Measurements from ENCODE around the gene DBX1.
A peak's percentile ranks its signal among the peaks of the same experiment; 100 is the strongest.
"Not testable (repeated sequence)": the region's sequence is repeated elsewhere in the genome, so short reads cannot be mapped to it uniquely, and the experiment has no call there.

Gene DBX1

DNA sequence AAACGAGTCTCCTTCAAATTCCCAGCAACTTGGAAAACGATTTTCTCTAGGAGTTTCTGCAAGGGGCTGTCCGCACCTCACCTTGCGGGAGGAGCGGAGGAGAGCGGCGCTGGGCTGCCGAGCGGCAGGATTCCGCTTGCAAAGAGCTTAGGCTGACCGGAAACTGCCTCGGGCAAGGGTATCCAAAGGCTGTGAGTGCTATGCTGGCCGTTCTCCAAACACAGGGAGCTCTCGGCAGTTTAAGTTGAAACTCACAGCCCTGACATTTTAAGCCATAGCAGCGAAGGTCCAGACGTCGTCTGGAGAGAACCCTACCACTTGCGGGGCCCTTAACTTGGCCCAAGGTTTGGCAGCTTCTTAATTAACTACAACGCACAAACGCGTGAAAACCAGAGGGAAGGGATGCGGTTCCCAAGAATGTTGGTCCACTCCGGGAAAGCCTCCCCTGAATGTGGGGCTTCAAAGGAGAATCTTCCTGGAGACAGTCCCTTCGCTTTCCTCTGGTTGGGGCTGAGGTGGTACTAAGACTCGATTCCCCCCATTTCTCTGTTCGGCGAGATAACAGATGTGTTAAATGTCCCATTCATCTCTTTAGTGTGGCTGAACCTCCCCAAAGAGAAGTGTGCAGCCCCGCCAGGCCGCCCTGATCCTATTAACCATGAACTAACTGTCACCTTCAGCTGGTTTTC is 1.1 kb upstream of the DBX1 start:
- no peak for DNase-seq

DNA sequence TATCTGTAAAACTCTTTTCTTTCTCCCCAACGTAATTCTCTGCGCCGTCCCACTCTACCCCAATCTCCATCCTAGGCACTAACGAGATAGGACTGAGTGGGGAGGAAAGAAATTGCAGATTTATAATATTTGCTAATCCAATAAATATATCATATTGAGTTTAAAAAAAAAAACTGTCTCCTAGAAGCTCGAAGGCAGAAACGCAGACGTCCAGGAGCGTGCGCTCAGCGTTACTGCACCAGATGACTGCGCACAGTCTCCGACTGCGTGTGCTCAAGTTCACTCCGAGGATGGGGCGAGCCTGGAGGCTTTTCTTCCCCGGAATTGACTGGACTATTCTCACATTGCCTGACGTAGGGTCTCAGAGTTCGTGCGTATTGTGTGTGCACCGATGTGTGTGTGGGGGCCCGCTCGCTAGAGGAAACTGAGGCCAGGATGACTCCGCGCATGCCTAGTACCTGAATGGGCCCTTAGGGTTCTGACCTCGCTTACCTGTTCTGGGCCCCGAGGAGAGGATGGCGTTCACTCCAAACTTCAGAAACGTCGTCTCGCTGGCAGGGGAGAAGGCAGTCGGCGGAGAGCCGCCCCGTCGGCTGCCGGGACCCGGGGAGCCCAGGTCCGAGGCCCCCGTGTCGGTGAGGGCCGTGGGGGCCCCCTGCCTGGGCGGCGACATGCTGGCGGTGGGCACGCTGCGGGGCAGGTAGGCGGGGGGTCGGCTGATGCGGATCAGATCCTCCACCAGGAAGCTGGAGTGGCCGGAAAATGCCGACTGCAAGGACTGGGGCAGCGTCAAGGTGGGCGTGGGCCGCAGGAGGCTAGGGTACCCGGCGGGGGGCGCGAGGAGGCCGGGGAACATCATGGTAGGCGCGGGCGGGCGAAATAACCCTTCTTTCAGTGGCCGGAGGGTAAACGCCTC is 551 bp downstream of the DBX1 start:
- DNase-seq, result no peak

DNA sequence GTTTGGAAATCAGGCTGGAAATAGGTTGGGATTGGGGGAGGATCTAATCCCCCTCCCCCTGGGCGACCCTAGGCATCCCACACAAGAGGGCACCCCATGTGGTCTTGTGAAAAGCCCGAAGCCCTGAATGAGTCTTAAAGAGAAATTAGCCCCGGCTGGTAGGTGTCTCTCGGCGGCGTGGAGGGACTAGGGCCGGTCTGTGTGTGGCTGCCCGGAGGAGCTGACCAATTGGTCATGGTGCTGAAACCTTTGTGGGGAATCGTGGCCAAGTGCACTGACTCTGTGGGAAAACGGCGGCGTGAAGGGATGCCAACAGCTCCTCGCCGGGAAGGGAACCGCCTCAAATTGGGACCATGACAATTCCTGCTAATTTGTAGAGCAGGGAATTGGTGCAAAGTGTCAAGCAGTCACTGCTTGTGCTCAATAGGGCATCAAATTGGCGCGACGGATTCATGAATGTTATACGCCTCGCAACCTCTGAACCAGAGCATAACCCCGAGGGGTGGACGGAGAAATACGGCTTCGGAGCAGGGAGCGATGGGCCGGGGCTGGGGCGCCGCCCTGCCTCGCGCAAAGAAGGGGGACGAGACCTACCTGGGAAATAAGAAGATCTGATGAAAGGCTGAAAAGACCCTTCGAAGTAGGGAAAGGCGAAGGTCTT is 1.5 kb downstream of the DBX1 start:
- DNase-seq, result no peak

DNA sequence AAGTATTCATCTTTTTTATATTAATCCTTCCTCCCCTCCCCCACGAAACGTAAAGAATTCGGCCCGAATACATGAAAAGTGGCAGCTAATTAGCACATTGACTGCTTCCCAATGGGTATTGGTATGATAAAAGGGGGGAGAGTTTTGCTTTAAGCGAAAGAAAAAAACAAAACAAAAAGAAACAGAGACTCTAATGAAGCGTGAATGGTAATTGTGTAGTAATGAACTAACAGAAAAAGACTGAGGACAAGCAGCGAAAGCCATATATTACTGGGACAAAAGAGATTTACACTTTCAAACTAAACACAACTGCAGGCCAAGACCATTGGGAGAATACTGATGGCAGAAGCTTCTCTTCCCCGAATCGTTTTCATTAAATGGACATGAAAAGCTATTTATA is 2.5 kb downstream of the DBX1 start:
- no peak for DNase-seq

DNA sequence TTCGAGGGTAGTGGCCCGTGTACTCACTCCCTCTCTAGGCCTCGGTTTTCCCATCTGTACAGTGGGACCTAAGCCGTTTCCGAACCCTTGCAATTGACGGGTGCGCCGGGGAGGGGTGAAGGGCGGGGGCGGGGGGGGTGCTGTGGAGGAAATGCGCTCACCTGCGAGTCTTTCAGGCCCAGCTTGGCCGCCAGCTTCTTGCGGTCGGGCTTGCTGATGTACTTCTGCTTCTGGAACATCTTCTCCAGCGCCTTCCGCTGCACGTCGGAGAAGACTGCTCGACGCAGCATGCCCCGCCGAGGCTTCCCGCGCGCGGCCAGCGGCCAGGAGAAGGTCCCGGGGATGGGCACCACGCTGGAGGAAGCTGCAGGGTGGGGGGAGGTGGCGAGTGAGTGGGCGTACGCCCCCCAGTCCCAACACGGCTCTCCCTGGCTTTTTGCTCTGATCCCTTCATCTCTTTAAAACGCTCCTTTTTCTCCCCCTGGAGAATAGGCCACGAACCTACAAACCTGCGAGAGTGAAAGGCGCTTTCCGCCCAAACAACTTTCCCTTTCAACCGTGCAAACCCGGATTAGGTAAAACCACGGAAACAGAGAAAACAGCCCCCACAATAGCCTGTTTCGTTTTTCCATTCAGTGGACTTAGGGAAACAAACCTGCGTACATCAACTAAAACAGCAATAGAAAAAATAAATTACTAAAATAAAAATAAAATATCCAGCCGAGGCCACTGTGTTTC is 3.2 kb downstream of the DBX1 start:
- DNase-seq, result peak; percentile 64

DNA sequence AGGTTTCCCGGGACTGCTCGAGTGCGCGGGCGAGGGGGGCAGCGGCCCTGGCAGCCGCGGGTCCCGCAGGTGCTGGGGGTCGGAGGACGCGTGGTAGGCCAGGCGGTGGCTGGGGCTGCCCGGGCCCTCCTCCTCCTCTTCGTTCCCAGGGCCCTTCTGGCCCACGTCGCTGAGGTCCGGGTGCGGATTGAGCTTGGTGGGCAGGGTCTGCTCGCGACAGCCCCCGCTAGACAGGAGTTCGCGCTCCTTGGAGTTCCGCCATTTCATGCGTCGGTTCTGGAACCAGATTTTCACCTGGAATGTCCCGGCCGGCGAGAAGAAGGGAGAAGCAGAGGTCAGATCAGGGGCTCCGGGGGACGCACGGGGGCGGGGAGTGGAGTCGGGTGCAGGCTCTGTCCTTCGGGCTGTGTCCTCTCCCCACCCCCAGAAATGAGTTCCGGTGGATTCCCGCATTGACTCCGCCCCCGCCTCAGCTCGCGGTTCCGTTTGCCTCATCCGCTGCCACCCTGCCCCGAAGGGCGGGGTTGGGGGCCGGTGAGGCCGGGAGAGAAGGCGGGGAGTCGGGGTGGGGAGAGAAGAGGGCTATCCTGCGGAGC is 3.9 kb downstream of the DBX1 start:
- DNase-seq, result peak; percentile 77

DNA sequence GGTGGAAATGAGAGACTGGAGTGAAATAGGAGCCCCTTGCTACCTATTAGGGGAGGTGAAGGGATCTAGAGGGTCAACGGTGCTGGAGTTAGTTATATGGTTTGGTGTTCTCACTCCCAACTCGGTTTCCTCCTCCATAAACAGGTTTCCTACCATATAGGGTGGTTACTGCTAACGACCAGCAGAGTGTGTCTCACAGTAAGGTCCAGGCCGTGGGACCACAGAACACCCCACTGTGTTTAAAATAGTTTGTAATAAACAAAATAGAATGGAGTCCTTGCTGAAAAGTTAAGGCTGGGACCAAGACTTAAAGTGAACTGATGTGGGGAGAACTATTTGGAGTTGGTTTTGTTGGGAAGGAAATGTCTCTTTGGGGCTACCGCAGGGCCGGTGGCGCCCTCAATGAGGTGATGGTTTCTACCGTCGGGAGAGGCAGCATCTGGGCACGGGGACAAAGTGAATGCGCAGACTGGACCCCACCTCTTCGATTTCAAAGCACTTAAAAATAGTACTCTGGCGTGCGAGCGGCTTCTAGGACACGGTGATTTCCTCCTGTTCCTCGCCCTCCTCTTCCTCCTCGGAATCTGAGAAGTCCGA is 4.5 kb downstream of the DBX1 start:
- peak; percentile 41 for DNase-seq

DNA sequence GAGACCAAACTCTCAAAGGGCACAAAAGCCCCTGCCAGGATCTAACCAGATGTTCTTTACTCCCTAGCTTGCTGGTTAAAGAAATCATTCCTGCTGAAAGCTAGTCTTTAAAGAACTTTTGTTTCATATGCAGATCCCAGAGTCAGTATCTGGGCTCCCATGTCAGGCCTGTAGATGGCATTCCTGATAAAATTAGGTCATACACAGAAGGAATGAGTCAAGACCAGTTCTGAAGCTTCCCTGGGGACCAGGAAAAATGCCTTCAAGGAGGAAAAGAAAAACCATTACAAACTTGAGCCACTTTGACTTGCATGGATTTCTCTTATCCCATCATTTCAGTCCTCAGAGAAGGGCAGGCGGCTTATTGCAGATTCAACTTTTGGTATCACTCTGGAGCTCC is 5.9 kb downstream of the DBX1 start:
- no peak for DNase-seq

DNA sequence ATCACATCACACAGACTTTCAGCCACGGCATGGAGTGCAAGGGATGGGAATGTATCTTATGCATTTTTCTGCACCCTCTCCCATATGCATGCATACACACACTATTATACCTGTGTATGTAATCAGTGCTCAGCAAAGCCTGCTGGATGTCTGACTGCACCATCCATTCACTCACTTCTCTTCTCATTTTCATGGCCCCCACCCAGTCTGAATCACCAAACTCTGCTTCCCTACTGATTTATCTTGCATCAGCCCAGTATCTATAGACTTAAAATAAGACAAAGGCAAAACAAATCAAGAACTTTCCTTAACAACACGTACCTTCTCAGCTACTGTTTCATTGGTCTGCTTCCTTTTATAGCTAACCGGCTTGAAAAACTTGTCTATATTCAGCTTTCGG is 21.6 kb downstream of the DBX1 start:
- DNase-seq, result no peak

DNA sequence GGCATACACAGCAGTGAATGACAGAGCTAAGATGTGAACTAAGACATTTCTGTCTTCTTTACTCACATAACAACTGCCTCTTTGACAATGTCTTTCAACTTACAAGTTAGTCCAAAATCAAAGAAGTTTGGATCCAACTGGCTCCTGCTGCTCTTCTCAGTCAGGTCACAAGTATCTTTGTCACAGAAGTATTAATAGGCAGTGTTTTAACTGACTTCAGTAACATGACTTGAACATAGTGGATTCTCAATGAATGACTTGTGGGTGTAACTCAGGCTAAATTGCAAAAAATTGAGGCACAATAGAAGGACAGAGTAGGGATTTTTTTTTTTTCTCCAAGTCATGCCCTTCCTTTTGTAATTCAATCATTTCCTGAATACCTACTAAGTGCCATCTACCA is 22.6 kb downstream of the DBX1 start:
- DNase-seq, result no peak

DNA sequence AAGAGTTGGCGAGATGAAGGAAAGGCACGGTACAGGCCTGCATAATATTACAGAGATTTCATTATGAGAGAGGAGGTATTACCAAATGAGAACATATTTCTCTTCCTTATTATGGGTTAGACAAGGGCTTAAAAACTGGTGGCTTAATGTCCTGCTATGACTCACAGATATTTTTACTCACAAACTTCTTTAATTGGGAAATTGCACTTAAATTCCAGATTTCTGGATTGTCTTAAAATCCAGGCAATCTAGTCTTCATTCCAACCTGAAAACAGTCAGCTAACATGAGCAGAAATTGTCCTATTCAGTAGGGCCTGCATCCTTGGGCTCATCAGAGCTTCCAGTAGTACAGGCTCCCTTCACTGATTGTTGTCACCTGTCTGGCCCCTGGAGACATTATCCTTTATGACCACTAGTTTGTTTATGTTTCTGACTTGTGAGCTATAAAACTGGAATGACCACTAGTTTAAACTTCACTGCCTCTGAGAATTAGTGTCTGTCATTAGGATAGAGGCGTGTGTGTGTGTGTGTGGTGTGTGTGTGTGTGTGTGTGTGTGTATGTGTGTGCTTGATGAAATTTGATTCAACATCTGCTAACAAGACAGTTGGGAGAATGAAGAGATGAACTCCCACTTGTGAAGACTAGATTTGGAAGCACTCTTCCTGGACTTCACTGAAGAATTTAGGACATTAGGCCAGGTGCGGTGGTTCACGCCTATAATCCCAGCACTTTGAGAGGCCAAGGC is 25.1 kb downstream of the DBX1 start:
- no peak for DNase-seq

DNA sequence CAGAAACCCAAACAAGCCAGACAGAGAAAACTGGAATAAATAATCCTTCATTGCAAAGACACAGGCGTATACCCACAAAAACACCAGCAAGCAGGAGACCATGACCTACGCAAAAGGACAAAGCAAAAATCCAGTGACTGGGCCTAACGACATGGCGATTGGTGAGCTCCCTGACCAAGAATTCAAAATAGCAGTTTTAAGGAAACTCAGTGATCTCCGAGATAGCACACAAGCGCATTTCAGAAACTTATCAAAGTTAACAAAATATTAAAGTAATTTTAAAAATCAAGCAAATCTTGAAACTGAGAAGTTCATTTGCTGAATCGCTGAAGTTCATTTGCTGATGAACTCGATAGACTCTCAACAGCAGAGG is 27.6 kb downstream of the DBX1 start:
- DNase-seq, result no peak

DNA sequence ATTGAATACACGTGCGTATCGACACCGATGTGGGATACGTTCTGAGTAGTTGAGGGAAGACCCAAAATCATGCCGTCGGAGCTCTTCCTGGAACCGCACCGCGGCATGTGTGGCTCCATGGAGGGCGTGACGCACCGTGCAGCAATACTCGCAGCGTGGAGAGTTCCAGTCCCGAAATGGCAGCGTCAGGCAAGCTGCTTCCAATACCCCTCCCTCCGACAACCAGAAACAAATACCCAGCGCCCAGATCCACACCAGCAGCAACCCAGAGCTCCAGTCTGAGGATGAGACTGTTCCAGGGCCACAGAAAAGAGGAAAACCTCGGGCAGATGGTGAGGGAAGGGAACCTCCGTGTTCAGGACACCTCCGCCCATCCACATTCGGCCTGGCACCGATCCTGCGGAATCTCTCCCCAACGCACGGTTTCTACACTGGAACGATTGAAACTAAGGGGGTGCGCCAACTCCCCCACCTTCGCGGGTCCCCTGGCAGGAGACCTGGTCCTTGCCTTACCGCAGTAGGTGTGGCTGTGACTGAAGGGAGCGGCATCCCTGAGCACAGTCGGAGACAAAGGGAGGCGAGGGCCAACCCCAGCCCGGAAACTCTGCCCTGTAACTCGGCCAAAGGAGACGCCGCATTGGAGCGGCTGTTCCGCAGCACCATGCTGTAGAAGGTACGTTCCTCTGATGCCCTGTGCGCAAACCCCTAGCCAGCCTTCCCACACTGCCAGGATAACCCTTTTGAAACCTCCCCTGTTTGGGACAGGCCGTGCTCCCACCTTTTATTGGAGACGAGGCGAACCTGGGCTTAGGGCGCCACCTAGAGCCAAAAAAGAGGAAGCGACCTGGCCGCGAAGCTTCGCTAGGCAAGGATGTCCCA is 28.2 kb downstream of the DBX1 start:
- DNase-seq, result no peak

DNA sequence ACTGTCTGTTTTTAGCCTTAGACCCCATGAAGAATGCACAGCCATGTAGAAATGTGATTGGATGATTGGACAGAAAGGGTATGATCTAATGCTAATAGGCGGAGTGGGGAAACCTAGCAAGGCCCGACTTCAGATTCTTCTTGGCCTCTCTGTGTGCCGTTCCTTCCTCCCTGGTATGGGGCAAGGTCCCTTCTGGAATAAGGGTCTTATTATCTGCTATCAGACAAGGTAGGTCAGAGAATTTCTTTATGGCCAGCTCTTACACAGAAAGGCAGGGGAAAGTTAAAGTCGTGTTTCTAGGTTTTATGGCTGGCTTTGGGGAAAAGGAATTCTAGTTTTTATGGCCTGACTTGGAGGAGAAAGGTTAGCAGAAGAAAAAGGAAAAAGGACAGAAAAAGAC is 30.6 kb downstream of the DBX1 start:
- DNase-seq, result no peak

DNA sequence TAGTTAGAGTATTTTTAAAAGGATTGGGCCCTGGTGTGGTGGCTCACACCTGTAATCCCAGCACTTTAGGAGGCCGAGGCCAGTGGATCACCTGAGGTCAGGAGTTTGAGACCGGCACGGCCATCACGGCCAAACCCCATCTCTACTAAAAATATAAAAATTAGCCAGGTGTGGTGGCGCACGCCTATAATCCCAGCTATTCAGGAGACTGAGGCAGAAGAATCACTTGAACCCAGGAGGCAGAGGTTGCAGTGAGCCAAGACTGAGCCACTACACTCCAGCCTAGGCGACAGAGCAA is 31.8 kb downstream of the DBX1 start:
- not testable (repeated sequence) for DNase-seq

DNA sequence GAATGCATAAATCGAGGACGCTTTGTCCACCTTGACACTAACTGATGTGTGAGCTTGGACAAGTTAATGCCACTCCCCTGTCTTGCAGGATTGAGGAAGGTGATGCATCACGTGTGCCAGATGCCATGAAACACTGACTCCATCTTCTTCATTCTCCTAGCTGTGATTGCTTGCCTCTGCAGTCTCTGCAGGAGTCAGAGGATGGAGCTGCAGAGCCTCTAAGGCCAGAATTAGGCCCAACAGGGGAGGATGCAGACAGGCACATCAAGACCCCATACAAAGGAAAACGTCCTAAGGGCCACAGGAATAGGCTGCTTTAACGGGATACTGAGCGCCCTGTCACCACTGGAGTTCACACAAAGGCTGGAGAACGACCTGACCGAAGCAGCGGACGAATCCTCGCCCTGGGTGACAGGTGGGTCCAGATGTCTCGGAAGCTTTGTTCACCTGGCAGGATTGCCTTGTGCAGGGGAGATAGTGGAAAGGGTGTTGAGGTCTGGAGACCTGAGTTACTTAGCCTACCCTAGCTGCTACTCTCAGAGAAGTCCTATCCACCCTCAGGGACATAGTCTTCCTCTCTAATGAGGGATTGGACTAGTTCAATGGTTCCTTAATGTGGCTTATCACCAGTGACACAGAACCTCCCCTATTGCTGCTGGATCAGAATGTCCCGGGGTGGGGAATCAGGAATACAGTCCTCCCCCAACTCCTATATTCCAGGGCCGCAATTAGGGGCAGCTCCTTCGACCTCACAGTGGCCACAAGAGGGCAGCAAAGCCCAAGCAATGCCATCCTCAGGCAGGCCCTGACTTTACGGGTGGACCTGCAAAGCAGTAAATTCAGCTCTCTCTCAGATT is 32.4 kb downstream of the DBX1 start:
- peak; percentile 66 for DNase-seq

DNA sequence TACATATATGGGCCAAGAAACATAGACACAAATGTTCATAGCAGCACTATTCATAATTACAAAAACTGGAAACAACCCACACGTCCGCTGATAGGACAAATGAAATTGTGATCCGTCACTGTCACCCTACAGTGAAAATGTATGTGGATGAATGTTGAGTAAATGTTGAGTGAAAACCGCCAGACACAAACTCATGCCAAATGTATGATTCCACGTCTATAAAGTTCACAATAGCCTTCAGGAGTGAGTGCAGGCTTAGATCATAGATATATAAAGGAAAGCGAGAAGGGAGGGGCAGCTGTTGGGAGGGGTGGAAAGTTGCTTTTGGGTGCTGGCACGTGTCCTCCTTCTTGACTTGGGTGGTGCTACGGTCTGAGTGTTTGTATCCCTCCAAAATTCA is 33.6 kb downstream of the DBX1 start:
- DNase-seq, result no peak

DNA sequence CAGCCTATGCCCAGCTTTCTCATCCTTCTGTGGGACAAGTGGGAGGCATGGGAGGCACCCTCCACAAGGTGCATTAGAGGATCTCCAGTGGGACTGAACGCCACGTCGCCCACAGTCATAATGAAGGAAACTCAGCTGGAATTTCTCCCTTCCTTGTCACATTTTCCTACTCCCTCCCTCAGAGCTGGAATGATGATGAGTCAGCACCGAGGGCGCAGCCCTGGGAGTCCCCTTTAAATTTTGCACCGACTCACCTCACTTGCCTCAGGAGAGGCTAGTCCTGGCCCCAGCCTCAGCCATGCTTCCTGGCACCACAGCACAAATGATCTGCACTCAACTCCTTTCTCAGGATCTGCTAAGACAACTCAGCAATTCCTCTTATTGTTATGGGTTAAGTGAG is 34.3 kb downstream of the DBX1 start:
- DNase-seq, result no peak

DNA sequence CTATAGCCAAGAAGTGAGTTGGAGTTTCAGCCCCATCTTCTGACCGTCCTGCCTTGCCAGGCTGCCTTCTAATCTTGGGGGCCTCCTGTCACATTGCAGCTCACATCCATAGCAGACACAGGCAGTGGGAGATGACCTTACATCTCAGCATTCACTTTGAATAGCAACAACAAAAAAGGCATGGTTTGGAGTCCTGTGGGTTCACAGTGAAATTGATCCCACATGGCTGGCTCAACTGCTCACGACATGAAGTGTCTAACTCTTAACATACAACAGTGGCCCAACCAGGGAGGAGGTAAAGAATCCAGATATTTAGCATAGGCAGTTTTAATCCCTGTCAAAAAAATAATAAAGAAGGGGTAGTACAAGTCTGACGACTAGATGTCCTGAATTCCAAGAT is 38.1 kb downstream of the DBX1 start:
- DNase-seq, result no peak
